ENCODE results near the gene MMP23B. TPM values are rescaled to one million over a fixed set of nuclear protein-coding genes. Genes with fewer than 3 reads are reported as not detected.
A peak's percentile ranks its signal among the peaks of the same experiment; 100 is the strongest.

The MMP23B gene
- total RNA-seq, 1 experiment from 2014 or later = 4.9 TPM

DNA sequence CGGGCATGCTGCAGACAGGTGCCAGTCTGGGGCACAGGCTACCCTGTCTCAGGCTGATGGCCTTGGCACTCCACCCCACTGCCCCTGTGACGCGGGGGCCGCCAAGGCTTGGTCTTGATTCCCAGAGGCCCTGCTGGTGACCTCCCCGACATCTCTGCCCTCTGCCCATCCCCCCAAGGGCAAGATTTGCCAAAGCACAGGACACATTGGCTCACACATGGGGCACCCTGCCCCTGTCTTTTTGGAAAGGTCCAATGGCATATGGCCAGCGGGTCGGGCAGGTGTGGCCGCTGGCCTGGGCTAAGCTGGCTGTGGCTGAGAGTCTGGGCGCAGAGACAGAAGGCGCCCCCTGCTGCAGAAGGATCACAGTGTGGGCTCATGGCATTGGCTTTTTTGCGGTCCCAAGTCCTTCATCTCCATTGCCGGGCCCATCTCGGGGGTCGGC lies 12.0 kb upstream of the MMP23B start:
- CTCF ChIA-PET = interaction anchor here (0.6 kb wide), 1 partner anchor 291 kb away, joined by 3 read pairs; no protein-coding TSS in a partner anchor
- peaks cover 8% of the 10 kb centered on the region; the same call in 1 of the 2 replicates for H3F3A ChIP-seq (ENCODE audit: insufficient read depth, low read depth)
- no peak overlapping the region for H3K27ac ChIP-seq
- no TSS peak for BruUV-seq (replicated peaks)
- H2AFZ ChIP-seq = no peak overlapping the region
- H3K4me1 ChIP-seq (replicated peaks; ENCODE audit: insufficient read depth) = peaks cover 8% of the 10 kb centered on the region
- no peaks in the 10 kb centered on the region for H3K9me2 ChIP-seq (ENCODE audit: insufficient read depth)
- TF ChIP-seq, protein P1, sequence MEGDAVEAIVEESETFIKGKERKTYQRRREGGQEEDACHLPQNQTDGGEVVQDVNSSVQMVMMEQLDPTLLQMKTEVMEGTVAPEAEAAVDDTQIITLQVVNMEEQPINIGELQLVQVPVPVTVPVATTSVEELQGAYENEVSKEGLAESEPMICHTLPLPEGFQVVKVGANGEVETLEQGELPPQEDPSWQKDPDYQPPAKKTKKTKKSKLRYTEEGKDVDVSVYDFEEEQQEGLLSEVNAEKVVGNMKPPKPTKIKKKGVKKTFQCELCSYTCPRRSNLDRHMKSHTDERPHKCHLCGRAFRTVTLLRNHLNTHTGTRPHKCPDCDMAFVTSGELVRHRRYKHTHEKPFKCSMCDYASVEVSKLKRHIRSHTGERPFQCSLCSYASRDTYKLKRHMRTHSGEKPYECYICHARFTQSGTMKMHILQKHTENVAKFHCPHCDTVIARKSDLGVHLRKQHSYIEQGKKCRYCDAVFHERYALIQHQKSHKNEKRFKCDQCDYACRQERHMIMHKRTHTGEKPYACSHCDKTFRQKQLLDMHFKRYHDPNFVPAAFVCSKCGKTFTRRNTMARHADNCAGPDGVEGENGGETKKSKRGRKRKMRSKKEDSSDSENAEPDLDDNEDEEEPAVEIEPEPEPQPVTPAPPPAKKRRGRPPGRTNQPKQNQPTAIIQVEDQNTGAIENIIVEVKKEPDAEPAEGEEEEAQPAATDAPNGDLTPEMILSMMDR (conservative IDR thresholded peaks at IDR 0.05) = 0 out of 2 replicates have a peak, but pooled peaks have one; percentile 25
- no peak for TF ChIP-seq EZH2 (IDR thresholded peaks at IDR 0.05; ENCODE audit: low read depth)
- no peaks in the 10 kb centered on the region for H3K9me3 ChIP-seq (ENCODE audit: insufficient read depth, low read depth)
- no peak overlapping the region for H3K4me3 ChIP-seq
- no peak overlapping the region for H3K4me2 ChIP-seq
- H4K20me1 ChIP-seq (ENCODE audit: insufficient read depth) = no peaks in the 10 kb centered on the region; the same call in 1 of the 2 replicates
- POLR2A ChIA-PET (ENCODE audit: unreplicated experiment) = no interaction called here
- peaks cover 10% of the 10 kb centered on the region for H3K79me2 ChIP-seq (ENCODE audit: low read depth)
- intact Hi-C loops (cut with micrococcal nuclease; ENCODE audit: unreplicated experiment) = no loop called here
- DNase-seq = no peak
- no peaks in the 10 kb centered on the region for H3K27me3 ChIP-seq (ENCODE audit: insufficient read depth, low read depth)
- H3K36me3 ChIP-seq (ENCODE audit: low read depth) = no peaks in the 10 kb centered on the region

DNA sequence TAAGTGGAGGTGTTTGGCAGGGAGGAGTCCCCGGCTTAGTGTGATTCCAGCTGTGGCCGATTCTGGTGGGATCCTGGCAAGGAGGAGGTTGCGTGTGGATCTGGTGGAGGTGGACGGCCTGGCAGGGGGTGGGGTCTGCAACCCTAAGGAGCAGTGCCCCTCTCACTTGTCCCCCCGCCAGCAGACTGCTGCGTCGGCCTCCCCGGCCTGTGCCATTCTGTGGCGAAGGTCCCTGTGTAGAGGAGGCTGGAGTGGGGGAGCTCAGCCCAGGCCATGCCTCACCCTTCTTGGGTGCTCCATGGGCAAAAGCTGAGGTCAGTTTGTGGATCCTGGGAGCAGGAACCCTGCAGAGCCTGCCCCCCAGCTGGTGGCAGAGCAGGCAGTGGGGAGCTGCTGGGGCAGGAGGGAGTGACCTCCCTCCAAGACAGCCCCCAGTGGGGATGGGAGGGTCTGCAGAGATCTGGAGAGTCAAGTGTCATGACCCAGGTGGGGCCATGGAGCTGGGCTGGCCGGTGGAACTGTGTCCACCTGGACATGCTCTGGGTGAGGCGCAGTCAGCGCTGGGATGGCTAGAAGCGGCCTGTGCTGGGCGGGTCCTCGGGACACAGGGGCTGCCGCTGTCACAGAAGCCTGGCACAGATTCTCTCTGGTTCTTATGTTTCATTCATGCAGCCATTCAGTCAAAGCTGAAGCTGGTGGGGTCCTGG lies 11.4 kb upstream of the MMP23B start:
- no TSS peak for BruUV-seq (replicated peaks)
- no peaks in the 10 kb centered on the region for H3K36me3 ChIP-seq (ENCODE audit: low read depth)
- H3K27ac ChIP-seq = no peak overlapping the region
- CTCF ChIA-PET = interaction anchor here (0.6 kb wide), 2 partner anchors 156 to 291 kb away, joined by 3 read pairs; no protein-coding TSS in a partner anchor
- H3K9me2 ChIP-seq (ENCODE audit: insufficient read depth) = no peaks in the 10 kb centered on the region
- peaks cover 8% of the 10 kb centered on the region for H3K4me1 ChIP-seq (replicated peaks; ENCODE audit: insufficient read depth)
- TF ChIP-seq EZH2 (IDR thresholded peaks at IDR 0.05; ENCODE audit: low read depth) = no peak
- TF ChIP-seq, protein P1 (conservative IDR thresholded peaks at IDR 0.05) = no peak
- no peaks in the 10 kb centered on the region for H3K9me3 ChIP-seq (ENCODE audit: insufficient read depth, low read depth)
- peaks cover 4% of the 10 kb centered on the region; the same call in 1 of the 2 replicates for H3F3A ChIP-seq (ENCODE audit: insufficient read depth, low read depth)
- intact Hi-C loops (cut with micrococcal nuclease; ENCODE audit: unreplicated experiment) = no loop called here
- no peaks in the 10 kb centered on the region for H3K27me3 ChIP-seq (ENCODE audit: insufficient read depth, low read depth)
- no peak overlapping the region for H3K4me2 ChIP-seq
- H3K79me2 ChIP-seq (ENCODE audit: low read depth) = peaks cover 9% of the 10 kb centered on the region
- no peak overlapping the region for H2AFZ ChIP-seq
- no peaks in the 10 kb centered on the region for H4K20me1 ChIP-seq (ENCODE audit: insufficient read depth)
- POLR2A ChIA-PET (ENCODE audit: unreplicated experiment) = no interaction called here
- no peak for DNase-seq
- no peak overlapping the region for H3K4me3 ChIP-seq

DNA sequence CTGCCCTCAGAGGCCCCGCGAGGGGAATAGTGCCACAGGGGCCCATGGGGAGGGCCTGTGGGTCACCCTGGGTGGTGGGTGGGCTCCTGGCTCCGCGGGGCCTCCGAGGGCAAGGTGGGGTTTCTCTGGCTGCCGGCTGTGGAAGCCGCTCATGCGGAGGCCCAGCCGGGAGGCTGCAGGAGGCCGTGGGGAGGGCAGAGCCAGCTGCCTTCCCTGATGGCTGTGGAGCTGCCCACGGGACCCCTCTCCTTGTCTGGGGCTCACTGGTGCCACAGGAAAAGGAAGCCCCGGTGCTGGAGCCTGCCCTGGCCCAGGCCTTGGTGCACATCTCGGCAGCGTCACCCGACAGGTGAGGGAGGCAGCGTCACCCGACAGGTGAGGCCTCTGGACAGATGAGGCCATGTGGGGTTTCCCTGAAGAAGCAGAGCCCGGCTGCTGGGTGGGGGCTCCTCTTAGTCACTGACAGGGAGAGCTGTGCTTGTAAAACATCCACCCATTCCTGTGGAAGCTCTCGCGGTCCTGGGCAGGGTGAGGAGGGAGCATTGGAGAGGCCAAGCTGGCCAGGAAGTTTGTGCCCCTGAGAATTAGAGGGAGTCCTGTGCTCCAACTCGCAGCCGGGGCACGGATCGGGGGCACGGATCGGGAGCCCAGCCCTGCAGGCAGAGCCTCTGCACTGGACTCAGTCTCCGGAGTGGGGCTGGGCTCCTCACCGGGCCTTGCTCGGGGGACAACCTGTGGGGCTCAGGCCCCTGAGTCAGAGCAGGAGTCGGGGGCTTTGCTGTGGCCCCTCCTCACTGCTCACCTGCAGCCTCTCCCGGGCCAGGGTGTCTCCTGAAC lies 10.6 kb upstream of the MMP23B start:
- H3K4me3 ChIP-seq = no peak overlapping the region
- POLR2A ChIA-PET (ENCODE audit: unreplicated experiment) = no interaction called here
- H3K4me2 ChIP-seq = no peak overlapping the region
- no peaks in the 10 kb centered on the region for H3K9me2 ChIP-seq (ENCODE audit: insufficient read depth)
- DNase-seq = no peak
- peaks cover 8% of the 10 kb centered on the region for H3K4me1 ChIP-seq (replicated peaks; ENCODE audit: insufficient read depth)
- H4K20me1 ChIP-seq (ENCODE audit: insufficient read depth) = no peaks in the 10 kb centered on the region
- H2AFZ ChIP-seq = no peak overlapping the region
- intact Hi-C loops (cut with micrococcal nuclease; ENCODE audit: unreplicated experiment) = no loop called here
- CTCF ChIA-PET = interaction anchor here (0.6 kb wide), 1 partner anchor 155 kb away, joined by 3 read pairs; no protein-coding TSS in a partner anchor
- no peak for TF ChIP-seq EZH2 (IDR thresholded peaks at IDR 0.05; ENCODE audit: low read depth)
- TF ChIP-seq, protein P1 (conservative IDR thresholded peaks at IDR 0.05) = no peak
- no TSS peak for BruUV-seq (replicated peaks)
- H3K79me2 ChIP-seq (ENCODE audit: low read depth) = peaks cover 7% of the 10 kb centered on the region
- H3F3A ChIP-seq (ENCODE audit: insufficient read depth, low read depth) = peaks cover 4% of the 10 kb centered on the region; the same call in 1 of the 2 replicates
- no peak overlapping the region for H3K27ac ChIP-seq
- no peaks in the 10 kb centered on the region for H3K9me3 ChIP-seq (ENCODE audit: insufficient read depth, low read depth)
- H3K27me3 ChIP-seq (ENCODE audit: insufficient read depth, low read depth) = no peaks in the 10 kb centered on the region
- H3K36me3 ChIP-seq (ENCODE audit: low read depth) = no peaks in the 10 kb centered on the region

All from PC-9 (cell line).